K562 (cell line): ENCODE measurements around the gene CEBPB. TPM values are rescaled to one million over a fixed set of nuclear protein-coding genes. Genes with fewer than 3 reads are reported as not detected.

ENCODE experiments used
- ATAC-seq: fragments of 200-7000 bp; cut with Tn5 transposase; 3 replicates; pipeline ENCODE4 v1.9.1; 2020; ENCODE audit warnings: moderate library complexity
- BruUV-seq: library from RNA; stranded (reverse); fragments of 400-500 nt; replicated peaks from 2 replicates; lab custom pipeline; 2021; lab: Mats Ljungman, UMichigan
- CTCF ChIA-PET: fragments of 300-600 bp; formaldehyde crosslinking; extraction: SDS; loops from one replicate; lab custom pipeline; 2021; ENCODE audit warnings: low intra/inter-chr PET ratio; lab: Yijun Ruan, JAX
- POLR2A ChIA-PET: fragments of 300-600, 350-650 bp; sonication (Branson Sonifier 250); formaldehyde crosslinking; extraction: SDS; loops from one replicate; lab custom pipeline; 2021; ENCODE audit warnings: antibody characterized with exemption, inconsistent platforms; lab: Yijun Ruan, JAX
- DNase-seq, 4 experiments: peaks; one replicate each; pipeline versions ENCODE4 v3.0.0 to v3.0.0-alpha.2; 2011 to 2018; ENCODE audit warnings: low spot score in 3 of 4, mixed read lengths in 3 of 4; ENCODE audit errors: extremely low read depth in 1 of 4
- FAIRE-seq: peaks from 2 replicates; lab custom pipeline; 2011; peaks lifted over from hg19 to GRCh38; lab: Jason Lieb, UNC
- H2AFZ ChIP-seq: 2 replicates; pipeline ENCODE4 v1.6.0; 2011; ENCODE audit warnings: low read depth, low read length, control low read depth, inconsistent platforms
- H3K27ac ChIP-seq: fragments of 200-600 bp; 3 replicates; pipeline ENCODE4 v1.8.0; 2011; ENCODE audit warnings: low read depth, mild to moderate bottlenecking, control low read depth, inconsistent platforms, low read length, moderate library complexity, mixed read lengths; ENCODE audit errors: extremely low read depth
- H3K27me3 ChIP-seq, 2 experiments: fragments of 300-600 bp in 1 of 2; 2 replicates in 1 of 2; 3 replicates in 1 of 2; pipeline versions ENCODE4 v1.6.0 to v1.8.0; 2011; ENCODE audit warnings: inconsistent platforms in 2 of 2, low read length in 2 of 2, mild to moderate bottlenecking in 1 of 2, mixed read lengths in 1 of 2, moderate library complexity in 1 of 2; ENCODE audit not compliant: control insufficient read depth in 2 of 2, insufficient read depth in 2 of 2
- H3K36me3 ChIP-seq: fragments of 300-600 bp; 3 replicates; pipeline ENCODE4 v1.8.0; 2011; ENCODE audit warnings: mild to moderate bottlenecking, low read length, inconsistent platforms; ENCODE audit not compliant: control insufficient read depth, insufficient read depth
- H3K4me1 ChIP-seq, 2 experiments: fragments of 200-600 bp in 1 of 2; replicated peaks in 1 of 2; 2 replicates in 1 of 2; 3 replicates in 1 of 2; pipeline versions ENCODE4 v1.5.1 to v1.8.0; 2011; ENCODE audit warnings: inconsistent platforms in 2 of 2, low read length in 2 of 2, mild to moderate bottlenecking in 1 of 2, mixed read lengths in 1 of 2, moderate library complexity in 1 of 2; ENCODE audit not compliant: control insufficient read depth in 2 of 2, insufficient read depth in 2 of 2
- H3K4me2 ChIP-seq: 2 replicates; pipeline ENCODE4 v1.6.1; 2011; ENCODE audit warnings: low read length, control low read depth, inconsistent platforms, mixed read lengths; ENCODE audit not compliant: insufficient read depth
- H3K4me3 ChIP-seq: fragments of 200-600 bp; sonication (generic), shearing (Covaris generic); 2 replicates; pipeline ENCODE4 v1.5.1; 2016; ENCODE audit warnings: control low read depth, inconsistent platforms
- H3K79me2 ChIP-seq: fragments of 200-600 bp; 3 replicates; pipeline ENCODE4 v1.8.0; 2011; ENCODE audit warnings: low read length, inconsistent platforms; ENCODE audit not compliant: control insufficient read depth, insufficient read depth
- H3K9ac ChIP-seq, 2 experiments: 2 replicates each; pipeline versions ENCODE4 v1.6.0 to v1.6.1; 2011; ENCODE audit warnings: low read depth in 2 of 2, low read length in 2 of 2, control low read depth in 1 of 2, inconsistent platforms in 1 of 2, mild to moderate bottlenecking in 1 of 2, mixed read lengths in 1 of 2; ENCODE audit not compliant: insufficient read depth in 1 of 2
- H3K9me1 ChIP-seq: one replicate; pipeline ENCODE4 v1.6.0; 2011; ENCODE audit warnings: inconsistent platforms, mild to moderate bottlenecking, low read length, moderate library complexity; ENCODE audit not compliant: control insufficient read depth, insufficient read depth
- H3K9me3 ChIP-seq: replicated peaks from 2 replicates; pipeline ENCODE4 v1.5.1; 2011; ENCODE audit warnings: low read depth, low read length, inconsistent platforms; ENCODE audit not compliant: control insufficient read depth, insufficient read depth
- H4K20me1 ChIP-seq: replicated peaks from 2 replicates; pipeline ENCODE4 v1.6.1; 2011; ENCODE audit warnings: low read length, inconsistent platforms, mixed read lengths; ENCODE audit not compliant: control insufficient read depth, insufficient read depth
- DPF2 ChIP-seq: fragments of 450-650 bp; IDR thresholded peaks from 2 replicates; pipeline ENCODE4 v1.6.1; 2016
- MTA2 ChIP-seq: fragments of 450-650 bp; IDR thresholded peaks from 2 replicates; pipeline ENCODE4 v1.6.1; 2016; ENCODE audit warnings: low read depth
- PTTG1 ChIP-seq: fragments of 450-650 bp; IDR thresholded peaks from 2 replicates; pipeline ENCODE4 v1.6.1; 2016; ENCODE audit warnings: low read depth, mild to moderate bottlenecking, missing genetic modification characterization, missing compliant biosample characterization
- STAT5B ChIP-seq: fragments of 250-450 bp; sonication (Bioruptor Pico); IDR thresholded peaks from 2 replicates; pipeline ENCODE4 v1.8.0; 2021; ENCODE audit warnings: mild to moderate bottlenecking, inconsistent platforms
- TCF3 ChIP-seq: sonication (generic); formaldehyde crosslinking; IDR thresholded peaks from 2 replicates; pipeline ENCODE4 v1.4.0; 2020; ENCODE audit warnings: mild to moderate bottlenecking, missing genetic modification reagents
- ZBTB17 ChIP-seq: fragments of 450-650 bp; formaldehyde crosslinking; IDR thresholded peaks from 2 replicates; pipeline ENCODE4 v1.4.0; 2020; ENCODE audit warnings: mild to moderate bottlenecking
- ZNF311 ChIP-seq: fragments of 250-450 bp; sonication (Bioruptor Pico); IDR thresholded peaks from 2 replicates; pipeline ENCODE4 v1.4.0; 2020; ENCODE audit warnings: mild to moderate bottlenecking, moderate library complexity
- ZNF408 ChIP-seq: fragments of 250-450 bp; sonication (Bioruptor Pico); IDR thresholded peaks from 2 replicates; pipeline ENCODE4 v1.4.0; 2020; ENCODE audit warnings: low read depth, mild to moderate bottlenecking, moderate library complexity
- whole genome bisulfite sequencing: fragments of 100-300 bp; shearing (Covaris generic); methylation state at CpG from one replicate; pipeline ENCODE4 v1.1.6; 2016; ENCODE audit warnings: low coverage, mixed read lengths; ENCODE audit not compliant: insufficient coverage; ENCODE audit errors: missing lambda C conversion rate; 5-methylcytosine and 5-hydroxymethylcytosine counted together
- in situ Hi-C: fragments of 300-500 bp; cut with MboI; formaldehyde crosslinking; loops from 4 replicates; pipeline ENCODE4 v1.15.0; 2018; ENCODE audit warnings: inconsistent platforms, mixed read lengths
- intact Hi-C: fragments of 100-400 bp; cut with micrococcal nuclease; formaldehyde crosslinking; loops from 2 replicates; pipeline ENCODE4 v1.14.2; 2022
- polyA plus RNA-seq, 8 experiments: library from polyadenylated mRNA; depleted of rRNA in 4 of 8; stranded (reverse) in 5 of 8; unstranded in 3 of 8; fragments of >200 nt; fragmentation: Nextera tagmentation in 2 of 8; fragmentation: Illumina TruSeq in 1 of 8; extraction: Ambion mirVana in 2 of 8; extraction: Trizol in 1 of 8; gene quantifications; 2 replicates each; pipeline versions ENCODE4 v1.2.1 to v1.2.3, GENCODE V29; 2011 to 2014; ENCODE audit warnings: inconsistent platforms in 1 of 8, missing spikeins in 1 of 8
- total RNA-seq, 7 experiments: library from RNA; depleted of rRNA in 6 of 7; stranded (reverse); fragments of >200 nt in 6 of 7; fragmentation: Illumina TruSeq in 2 of 7; extraction: Trizol in 2 of 7; gene quantifications; 2 replicates each; pipeline versions ENCODE4 v1.2.1 to v1.2.3, GENCODE V29; 2011 to 2021; ENCODE audit warnings: low replicate concordance in 1 of 7
- TF ChIP-seq, protein P1 (sequence below): fragments of 450-650 bp; IDR thresholded peaks from 2 replicates; pipeline ENCODE4 v1.6.1; 2017; ENCODE audit warnings: antibody characterized with exemption, mild to moderate bottlenecking
- TF ChIP-seq, protein P2 (sequence below), 2 experiments: IDR thresholded peaks; 2 replicates each; pipeline ENCODE4 v1.6.1; 2012; ENCODE audit warnings: improper control_type of control experiment in 2 of 2, low read depth in 2 of 2, low read length in 2 of 2, borderline replicate concordance in 1 of 2
- TF ChIP-seq, protein P3 (sequence below): fragments of 250-450 bp; sonication (Bioruptor Pico); IDR thresholded peaks from 2 replicates; pipeline ENCODE4 v1.5.0; 2021
- TF ChIP-seq, protein P4 (sequence below), 2 experiments: fragments of 450-650 bp in 1 of 2; IDR thresholded peaks; 2 replicates each; pipeline ENCODE4 v1.6.1; 2011 to 2017; ENCODE audit warnings: low read depth in 2 of 2, antibody characterized with exemption in 1 of 2, borderline replicate concordance in 1 of 2, low read length in 1 of 2, mild to moderate bottlenecking in 1 of 2, mixed read lengths in 1 of 2; ENCODE audit not compliant: control insufficient read depth in 1 of 2

CEBPB gene
- total and polyA plus RNA-seq, 9 of the 15 experiments (the other 6 are each of a cell fraction or from before 2014, with no cell fraction given), result 1.2 to 72.6 (median 7.8) TPM

DNA sequence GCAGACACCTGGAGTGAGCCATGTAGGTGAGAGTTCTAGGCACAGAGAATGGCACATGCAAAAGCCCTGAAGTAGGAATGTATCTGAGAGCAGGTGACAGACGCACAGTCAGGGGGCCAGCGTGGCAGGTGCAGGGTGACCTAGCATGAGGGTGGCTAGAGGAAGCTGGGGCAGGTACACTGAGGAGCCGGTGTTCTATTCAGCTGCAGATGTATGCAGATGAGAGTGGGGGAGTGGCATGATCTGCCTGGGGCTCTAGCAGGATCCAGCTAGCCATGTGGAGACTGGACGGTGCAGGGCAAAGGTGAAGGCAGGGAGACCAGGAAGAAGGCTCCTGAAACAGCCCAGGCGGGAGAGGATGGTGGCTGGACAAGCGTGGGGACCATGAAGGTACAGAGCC is 47.8 kb upstream of the CEBPB start:
- no peak for ATAC-seq
- Histone ChIP-seq H3K9ac (0 out of 4 replicates have a peak overlapping the region, but pooled peaks of 1 of the 2 experiments have one; percentile 20), H3K4me3 (no peak overlapping the region), H4K20me1 (peaks cover 7% of the 10 kb centered on the region; the same call in 1 of the 2 replicates), H3K4me2 (no peak overlapping the region), H3K79me2 (peaks cover 51% of the 10 kb centered on the region), H3K9me1 (no peaks in the 10 kb centered on the region), H3K27me3 (no peaks in the 10 kb centered on the region), H3K36me3 (peaks cover 71% of the 10 kb centered on the region), H3K4me1 (peaks cover 19 to 34% of the 10 kb centered on the region in 2 experiments), H3K9me3 (no peaks in the 10 kb centered on the region), H3K27ac (no peak overlapping the region), H2AFZ (no peak overlapping the region)
- 88% methylated on average over 6 of the region's 6 CpGs for WGBS
- ChIA-PET POLR2A (interaction anchor here (0.6 to 2.3 kb wide), 3 partner anchors 10 to 27 kb away, joined by 3 to 9 read pairs (median 4); partner anchors contain the start of gene PEDS1), CTCF (no interaction called here)
- in situ Hi-C loops (no loop called here), intact Hi-C loops (no loop called here)
- no TSS peak for BruUV-seq
- no peak for DNase-seq
- FAIRE-seq, result no peak
- TF ChIP-seq, protein P1, sequence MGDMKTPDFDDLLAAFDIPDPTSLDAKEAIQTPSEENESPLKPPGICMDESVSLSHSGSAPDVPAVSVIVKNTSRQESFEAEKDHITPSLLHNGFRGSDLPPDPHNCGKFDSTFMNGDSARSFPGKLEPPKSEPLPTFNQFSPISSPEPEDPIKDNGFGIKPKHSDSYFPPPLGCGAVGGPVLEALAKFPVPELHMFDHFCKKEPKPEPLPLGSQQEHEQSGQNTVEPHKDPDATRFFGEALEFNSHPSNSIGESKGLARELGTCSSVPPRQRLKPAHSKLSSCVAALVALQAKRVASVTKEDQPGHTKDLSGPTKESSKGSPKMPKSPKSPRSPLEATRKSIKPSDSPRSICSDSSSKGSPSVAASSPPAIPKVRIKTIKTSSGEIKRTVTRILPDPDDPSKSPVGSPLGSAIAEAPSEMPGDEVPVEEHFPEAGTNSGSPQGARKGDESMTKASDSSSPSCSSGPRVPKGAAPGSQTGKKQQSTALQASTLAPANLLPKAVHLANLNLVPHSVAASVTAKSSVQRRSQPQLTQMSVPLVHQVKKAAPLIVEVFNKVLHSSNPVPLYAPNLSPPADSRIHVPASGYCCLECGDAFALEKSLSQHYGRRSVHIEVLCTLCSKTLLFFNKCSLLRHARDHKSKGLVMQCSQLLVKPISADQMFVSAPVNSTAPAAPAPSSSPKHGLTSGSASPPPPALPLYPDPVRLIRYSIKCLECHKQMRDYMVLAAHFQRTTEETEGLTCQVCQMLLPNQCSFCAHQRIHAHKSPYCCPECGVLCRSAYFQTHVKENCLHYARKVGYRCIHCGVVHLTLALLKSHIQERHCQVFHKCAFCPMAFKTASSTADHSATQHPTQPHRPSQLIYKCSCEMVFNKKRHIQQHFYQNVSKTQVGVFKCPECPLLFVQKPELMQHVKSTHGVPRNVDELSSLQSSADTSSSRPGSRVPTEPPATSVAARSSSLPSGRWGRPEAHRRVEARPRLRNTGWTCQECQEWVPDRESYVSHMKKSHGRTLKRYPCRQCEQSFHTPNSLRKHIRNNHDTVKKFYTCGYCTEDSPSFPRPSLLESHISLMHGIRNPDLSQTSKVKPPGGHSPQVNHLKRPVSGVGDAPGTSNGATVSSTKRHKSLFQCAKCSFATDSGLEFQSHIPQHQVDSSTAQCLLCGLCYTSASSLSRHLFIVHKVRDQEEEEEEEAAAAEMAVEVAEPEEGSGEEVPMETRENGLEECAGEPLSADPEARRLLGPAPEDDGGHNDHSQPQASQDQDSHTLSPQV, result no peak
- TF ChIP-seq MTA2, result no peak
- no peak for TF ChIP-seq ZNF408 (CRISPR knock-in tag)
- TF ChIP-seq, protein P2, sequence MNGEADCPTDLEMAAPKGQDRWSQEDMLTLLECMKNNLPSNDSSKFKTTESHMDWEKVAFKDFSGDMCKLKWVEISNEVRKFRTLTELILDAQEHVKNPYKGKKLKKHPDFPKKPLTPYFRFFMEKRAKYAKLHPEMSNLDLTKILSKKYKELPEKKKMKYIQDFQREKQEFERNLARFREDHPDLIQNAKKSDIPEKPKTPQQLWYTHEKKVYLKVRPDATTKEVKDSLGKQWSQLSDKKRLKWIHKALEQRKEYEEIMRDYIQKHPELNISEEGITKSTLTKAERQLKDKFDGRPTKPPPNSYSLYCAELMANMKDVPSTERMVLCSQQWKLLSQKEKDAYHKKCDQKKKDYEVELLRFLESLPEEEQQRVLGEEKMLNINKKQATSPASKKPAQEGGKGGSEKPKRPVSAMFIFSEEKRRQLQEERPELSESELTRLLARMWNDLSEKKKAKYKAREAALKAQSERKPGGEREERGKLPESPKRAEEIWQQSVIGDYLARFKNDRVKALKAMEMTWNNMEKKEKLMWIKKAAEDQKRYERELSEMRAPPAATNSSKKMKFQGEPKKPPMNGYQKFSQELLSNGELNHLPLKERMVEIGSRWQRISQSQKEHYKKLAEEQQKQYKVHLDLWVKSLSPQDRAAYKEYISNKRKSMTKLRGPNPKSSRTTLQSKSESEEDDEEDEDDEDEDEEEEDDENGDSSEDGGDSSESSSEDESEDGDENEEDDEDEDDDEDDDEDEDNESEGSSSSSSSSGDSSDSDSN (IDR thresholded peaks at IDR 0.05; ENCODE audit: borderline replicate concordance in 1 of 2, low read depth in 2 of 2, low read length in 2 of 2), result no peak
- TF ChIP-seq TCF3 (CRISPR knock-in tag), result no peak
- no peak for TF ChIP-seq PTTG1 (tag)
- TF ChIP-seq DPF2, result no peak
- TF ChIP-seq, protein P3, sequence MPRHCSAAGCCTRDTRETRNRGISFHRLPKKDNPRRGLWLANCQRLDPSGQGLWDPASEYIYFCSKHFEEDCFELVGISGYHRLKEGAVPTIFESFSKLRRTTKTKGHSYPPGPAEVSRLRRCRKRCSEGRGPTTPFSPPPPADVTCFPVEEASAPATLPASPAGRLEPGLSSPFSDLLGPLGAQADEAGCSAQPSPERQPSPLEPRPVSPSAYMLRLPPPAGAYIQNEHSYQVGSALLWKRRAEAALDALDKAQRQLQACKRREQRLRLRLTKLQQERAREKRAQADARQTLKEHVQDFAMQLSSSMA (CRISPR knock-in tag), result no peak
- TF ChIP-seq, protein P4, sequence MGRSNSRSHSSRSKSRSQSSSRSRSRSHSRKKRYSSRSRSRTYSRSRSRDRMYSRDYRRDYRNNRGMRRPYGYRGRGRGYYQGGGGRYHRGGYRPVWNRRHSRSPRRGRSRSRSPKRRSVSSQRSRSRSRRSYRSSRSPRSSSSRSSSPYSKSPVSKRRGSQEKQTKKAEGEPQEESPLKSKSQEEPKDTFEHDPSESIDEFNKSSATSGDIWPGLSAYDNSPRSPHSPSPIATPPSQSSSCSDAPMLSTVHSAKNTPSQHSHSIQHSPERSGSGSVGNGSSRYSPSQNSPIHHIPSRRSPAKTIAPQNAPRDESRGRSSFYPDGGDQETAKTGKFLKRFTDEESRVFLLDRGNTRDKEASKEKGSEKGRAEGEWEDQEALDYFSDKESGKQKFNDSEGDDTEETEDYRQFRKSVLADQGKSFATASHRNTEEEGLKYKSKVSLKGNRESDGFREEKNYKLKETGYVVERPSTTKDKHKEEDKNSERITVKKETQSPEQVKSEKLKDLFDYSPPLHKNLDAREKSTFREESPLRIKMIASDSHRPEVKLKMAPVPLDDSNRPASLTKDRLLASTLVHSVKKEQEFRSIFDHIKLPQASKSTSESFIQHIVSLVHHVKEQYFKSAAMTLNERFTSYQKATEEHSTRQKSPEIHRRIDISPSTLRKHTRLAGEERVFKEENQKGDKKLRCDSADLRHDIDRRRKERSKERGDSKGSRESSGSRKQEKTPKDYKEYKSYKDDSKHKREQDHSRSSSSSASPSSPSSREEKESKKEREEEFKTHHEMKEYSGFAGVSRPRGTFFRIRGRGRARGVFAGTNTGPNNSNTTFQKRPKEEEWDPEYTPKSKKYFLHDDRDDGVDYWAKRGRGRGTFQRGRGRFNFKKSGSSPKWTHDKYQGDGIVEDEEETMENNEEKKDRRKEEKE (IDR thresholded peaks at IDR 0.05; ENCODE audit: borderline replicate concordance in 1 of 2, control insufficient read depth in 1 of 2, low read depth in 2 of 2, low read length in 1 of 2), result no peak
- TF ChIP-seq ZNF311 (CRISPR knock-in tag), result no peak
- TF ChIP-seq STAT5B, result no peak
- no peak for TF ChIP-seq ZBTB17 (CRISPR knock-in tag)
